Common myeloid progenitor, CD34-positive (primary cell): ENCODE data around the gene PRKAR1A.

ENCODE experiments used
- CTCF ChIA-PET: fragments of 350-600 bp; sonication (Branson Sonifier 250); formaldehyde crosslinking; loops from one replicate; lab custom pipeline; 2021; ENCODE audit warnings: antibody characterized with exemption; lab: Charles Lee
- POLR2A ChIA-PET: fragments of 350-600 bp; sonication (Branson Sonifier 250); formaldehyde crosslinking; loops from one replicate; lab custom pipeline; 2021; ENCODE audit warnings: antibody characterized with exemption; lab: Charles Lee
- DNase-seq, 3 donors: peaks; one replicate each; pipeline versions ENCODE4 v3.0.0 to v3.0.0-alpha.2; 2013
- H3K27ac ChIP-seq, 2 experiments: 1 replicate in 1 of 2; 2 replicates in 1 of 2; pipeline ENCODE4 v1.7.0; 2013; ENCODE audit warnings: inconsistent platforms in 2 of 2, low read length in 2 of 2, mild to moderate bottlenecking in 2 of 2, low read depth in 1 of 2, moderate library complexity in 1 of 2; ENCODE audit not compliant: severe bottlenecking in 2 of 2, insufficient read depth in 1 of 2, poor library complexity in 1 of 2
- H3K27me3 ChIP-seq, 5 experiments: replicated peaks in 2 of 5; 1 replicate in 3 of 5; 2 replicates in 2 of 5; pipeline versions ENCODE4 v1.6.1 to v1.7.0; 2013; ENCODE audit warnings: low read length in 4 of 5, mild to moderate bottlenecking in 2 of 5, moderate library complexity in 2 of 5, inconsistent platforms in 1 of 5; ENCODE audit not compliant: insufficient read depth in 5 of 5, control insufficient read depth in 4 of 5
- H3K36me3 ChIP-seq, 4 experiments: 1 replicate in 2 of 4; 2 replicates in 2 of 4; pipeline versions ENCODE4 v1.6.1 to v1.7.0; 2013; ENCODE audit warnings: low read length in 3 of 4, control low read depth in 1 of 4, mild to moderate bottlenecking in 1 of 4; ENCODE audit not compliant: control insufficient read depth in 4 of 4, insufficient read depth in 4 of 4
- H3K4me1 ChIP-seq, 4 experiments: 1 replicate in 3 of 4; 2 replicates in 1 of 4; pipeline versions ENCODE4 v1.6.1 to v1.7.1; 2013; ENCODE audit warnings: low read length in 3 of 4, mild to moderate bottlenecking in 3 of 4, control low read depth in 1 of 4, inconsistent platforms in 1 of 4, moderate library complexity in 1 of 4; ENCODE audit not compliant: control insufficient read depth in 4 of 4, insufficient read depth in 4 of 4; ENCODE audit errors: control extremely low read depth in 1 of 4
- H3K4me3 ChIP-seq, 7 experiments: 1 replicate in 4 of 7; 2 replicates in 3 of 7; pipeline versions ENCODE4 v1.5.1 to v1.7.0; 2013; ENCODE audit warnings: mild to moderate bottlenecking in 7 of 7, low read length in 6 of 7, moderate library complexity in 6 of 7, inconsistent platforms in 2 of 7, low read depth in 2 of 7, control low read depth in 1 of 7; ENCODE audit not compliant: insufficient read depth in 4 of 7, control insufficient read depth in 1 of 7; ENCODE audit errors: extremely low read depth in 1 of 7
- H3K9me3 ChIP-seq, 5 experiments: 1 replicate in 4 of 5; 2 replicates in 1 of 5; pipeline versions ENCODE4 v1.6.1 to v1.7.1; 2013; ENCODE audit warnings: low read length in 4 of 5, mild to moderate bottlenecking in 2 of 5, inconsistent platforms in 1 of 5, low read depth in 1 of 5, moderate library complexity in 1 of 5; ENCODE audit not compliant: control insufficient read depth in 4 of 5, insufficient read depth in 2 of 5; ENCODE audit errors: control extremely low read depth in 1 of 5
- WGBS: methylation state at CpG from one replicate; pipeline ENCODE4 v1.1.5; 2013; ENCODE audit not compliant: insufficient coverage; 5-methylcytosine and 5-hydroxymethylcytosine counted together

PRKAR1A gene

GRCh38 chr17:68539548-68540467, 27.6 kb downstream of the PRKAR1A start:
- no peak overlapping the region for H3K27ac ChIP-seq
- ChIA-PET CTCF (interaction anchor here (0.7 to 1.5 kb wide), 3 partner anchors 10 to 221 kb away, joined by 3 to 5 read pairs (median 3); no protein-coding TSS in a partner anchor), POLR2A (no interaction called here)
- WGBS, result 77% methylated on average over 18 of the region's 20 CpGs
- peaks cover 9 to 28% (median 24%) of the 10 kb centered on the region in 4 experiments for H3K36me3 ChIP-seq
- H3K4me3 ChIP-seq, result no peak overlapping the region
- H3K9me3 ChIP-seq, result no peaks in the 10 kb centered on the region
- peak; percentile 13 to 30 (median 28) for DNase-seq
- H3K4me1 ChIP-seq, result no peaks in the 10 kb centered on the region
- no peaks in the 10 kb centered on the region for H3K27me3 ChIP-seq

GRCh38 chr17:68540981-68541380, 28.8 kb downstream of the PRKAR1A start:
- no peaks in the 10 kb centered on the region for H3K9me3 ChIP-seq
- WGBS, result 95% methylated on average over 7 of the region's 8 CpGs
- no peak for DNase-seq
- no peak overlapping the region for H3K27ac ChIP-seq
- H3K4me1 ChIP-seq, result no peaks in the 10 kb centered on the region
- no peak overlapping the region for H3K4me3 ChIP-seq
- ChIA-PET POLR2A (no interaction called here), CTCF (no interaction called here)
- H3K36me3 ChIP-seq, result peaks cover 5 to 18% (median 16%) of the 10 kb centered on the region in 4 experiments
- no peaks in the 10 kb centered on the region for H3K27me3 ChIP-seq

- ChIA-PET CTCF (no interaction called here), POLR2A (interaction anchor here (0.6 kb wide), 1 partner anchor 926 kb away, joined by 3 read pairs; no protein-coding TSS in a partner anchor)
- no peaks in the 10 kb centered on the region for H3K4me1 ChIP-seq
- H3K9me3 ChIP-seq, result no peaks in the 10 kb centered on the region
- peaks cover 5 to 17% (median 14%) of the 10 kb centered on the region in 4 experiments for H3K36me3 ChIP-seq
- no peaks in the 10 kb centered on the region for H3K27me3 ChIP-seq
- no peak for DNase-seq
- 94% methylated on average over 5 of the region's 6 CpGs for WGBS
- H3K4me3 ChIP-seq, result no peak overlapping the region
- no peak overlapping the region for H3K27ac ChIP-seq
These were observed 29.6 kb downstream of the PRKAR1A start for GRCh38 chr17:68541816-68542215.

GRCh38 chr17:68542698-68543463, 30.7 kb downstream of the PRKAR1A start:
- Histone ChIP-seq H3K4me1 (no peaks in the 10 kb centered on the region), H3K4me3 (no peak overlapping the region), H3K9me3 (peaks cover 0 to 5% (median 0%) of the 10 kb centered on the region in 5 experiments), H3K36me3 (peaks cover 5 to 8% (median 7%) of the 10 kb centered on the region in 4 experiments), H3K27ac (no peak overlapping the region), H3K27me3 (no peaks in the 10 kb centered on the region)
- ChIA-PET CTCF (no interaction called here), POLR2A (no interaction called here)
- no peak for DNase-seq
- 97% methylated on average over 11 of the region's 13 CpGs for WGBS

GRCh38 chr17:68544111-68544915, 32.1 kb downstream of the PRKAR1A start:
- CTCF ChIA-PET, result no interaction called here
- POLR2A ChIA-PET, result no interaction called here
- H3K4me3 ChIP-seq, result no peak overlapping the region
- H3K4me1 ChIP-seq, result no peaks in the 10 kb centered on the region
- peaks cover 0 to 5% (median 0%) of the 10 kb centered on the region in 5 experiments for H3K9me3 ChIP-seq
- no peaks in the 10 kb centered on the region for H3K27me3 ChIP-seq
- DNase-seq, result no peak
- WGBS, result 94% methylated on average over 10 of the region's 12 CpGs
- no peak overlapping the region for H3K27ac ChIP-seq
- peaks cover 0 to 7% (median 3%) of the 10 kb centered on the region in 4 experiments for H3K36me3 ChIP-seq

- Histone ChIP-seq H3K4me3 (no peak overlapping the region), H3K27me3 (no peaks in the 10 kb centered on the region), H3K4me1 (no peaks in the 10 kb centered on the region), H3K27ac (no peak overlapping the region), H3K9me3 (no peaks in the 10 kb centered on the region), H3K36me3 (no peaks in the 10 kb centered on the region)
- ChIA-PET CTCF (no interaction called here), POLR2A (no interaction called here)
- no peak for DNase-seq
- WGBS, result 100% methylated on average over 4 of the region's 4 CpGs
These were observed 44.3 kb downstream of the PRKAR1A start for GRCh38 chr17:68556551-68556950.
